Upper lobe of right lung (tissue), 1 donor: Measurements from ENCODE around the gene REXO5. TPM values are rescaled to one million over a fixed set of nuclear protein-coding genes. Genes with fewer than 3 reads are reported as not detected.
"Not testable (repeated sequence)": the region's sequence is repeated elsewhere in the genome, so short reads cannot be mapped to it uniquely, and the experiment has no call there.

Experiments
- ATAC-seq: fragments of 200-7000 bp; cut with Tn5 transposase; one replicate; pipeline ENCODE4 v1.9.1; 2020; ENCODE audit warnings: mild to moderate bottlenecking, moderate library complexity
- DNase-seq: peaks from one replicate; pipeline ENCODE4 v3.0.0-alpha.2; 2020
- H3K27ac ChIP-seq: fragments of 200-600 bp; one replicate; pipeline ENCODE4 v1.8.0; 2022
- H3K27me3 ChIP-seq: fragments of 200-600 bp; one replicate; pipeline ENCODE4 v1.8.0; 2022; ENCODE audit warnings: mild to moderate bottlenecking
- H3K36me3 ChIP-seq: fragments of 200-600 bp; one replicate; pipeline ENCODE4 v1.8.0; 2022
- H3K4me1 ChIP-seq: fragments of 200-600 bp; one replicate; pipeline ENCODE4 v1.8.0; 2022
- H3K4me3 ChIP-seq: fragments of 200-600 bp; one replicate; pipeline ENCODE4 v1.8.0; 2022; ENCODE audit warnings: mild to moderate bottlenecking
- H3K9me3 ChIP-seq: fragments of 200-600 bp; one replicate; pipeline ENCODE4 v1.8.0; 2022
- CTCF ChIP-seq: fragments of 200-600 bp; IDR thresholded peaks from one replicate; pipeline ENCODE4 v1.8.0; 2022; ENCODE audit warnings: antibody characterized with exemption
- intact Hi-C: fragments of 100-400 bp; cut with DNase I; formaldehyde crosslinking; loops from one replicate; pipeline ENCODE4 v1.11.0; 2022
- total RNA-seq: library from RNA; stranded (reverse); fragmentation: NEBNext Ultra II Directional; extraction: Animal tissue kit (Norgen Biotek cat#: 25700); gene quantifications from one replicate; pipeline ENCODE4 v1.2.1, GENCODE V29; 2021
- donor health status: DM: no; HTN: yes; CAD: no; lungs with severe emphysema.

Gene REXO5
- total RNA-seq, 1 donor from 2014 or later: 1.4 TPM

GRCh38 chr16:20763461-20764232 is 42.7 kb upstream of the REXO5 start, which contains the start of gene ACSM3:
ACSM3 (plus strand) TSS chr16:20764014; CDS start chr16:20770035, 6,021 bp downstream.
- peak within 1 kb of the TSS; percentile 88 for H3K27ac ChIP-seq
- intact Hi-C loops: no loop called here

GRCh38 chr16:20764448-20764847 is 41.9 kb upstream of the REXO5 start:
- peak overlapping the region; percentile 88 for H3K27ac ChIP-seq
- DNase-seq: peak; percentile 59
- H3K4me3 ChIP-seq: peak overlapping the region; percentile 53

More at GRCh38 chr16:20763461-20764232, 42.7 kb upstream of the REXO5 start, which contains the start of gene ACSM3:
- Histone ChIP-seq H3K27me3 (no peaks in the 10 kb centered on the region), H3K36me3 (no peaks in the 10 kb centered on the region), H3K9me3 (no peaks in the 10 kb centered on the region), H3K4me3 (peak within 1 kb of the TSS; percentile 53), H3K4me1 (peaks cover 4% of the 10 kb centered on the region)
- peak; percentile 99 for ATAC-seq
- DNase-seq: peak; percentile 64
- TF ChIP-seq CTCF: no peak

GRCh38 chr16:20765732-20766131 is 40.6 kb upstream of the REXO5 start:
- Histone ChIP-seq H3K4me1 (peaks cover 4% of the 10 kb centered on the region), H3K9me3 (no peaks in the 10 kb centered on the region), H3K4me3 (no peak overlapping the region), H3K27ac (no peak overlapping the region), H3K27me3 (no peaks in the 10 kb centered on the region), H3K36me3 (no peaks in the 10 kb centered on the region)
- no peak for DNase-seq
- no peak for TF ChIP-seq CTCF
- ATAC-seq: no peak
- intact Hi-C loops: no loop called here

More at GRCh38 chr16:20764448-20764847, 41.9 kb upstream of the REXO5 start:
- H3K9me3 ChIP-seq, H3K27me3 ChIP-seq, H3K36me3 ChIP-seq, intact Hi-C loops, H3K4me1 ChIP-seq: not testable (repeated sequence)
- peak; percentile 9 for ATAC-seq

DNA sequence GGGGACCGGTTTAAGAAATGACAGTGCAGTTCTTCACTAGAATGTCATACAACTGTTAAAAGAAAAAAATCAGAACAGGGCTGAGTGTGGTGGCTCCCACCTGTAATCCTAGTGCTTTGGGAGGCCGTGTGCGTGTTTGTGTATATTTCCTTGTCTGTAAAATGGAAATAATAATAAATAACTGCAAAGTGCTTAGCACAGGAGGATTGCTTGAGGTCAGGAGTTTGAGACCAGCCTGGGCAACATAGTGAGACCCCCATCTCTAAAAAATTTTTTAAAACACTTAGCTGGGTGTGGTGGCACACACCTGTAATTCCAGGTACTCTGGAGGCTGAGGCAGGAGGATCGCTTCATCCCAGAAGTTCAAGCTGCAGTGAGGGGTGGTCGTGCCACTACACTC is 40.0 kb upstream of the REXO5 start:
- ATAC-seq (no peak), DNase-seq (no peak)
- Histone ChIP-seq H3K27ac (no peak overlapping the region), H3K4me1 (peaks cover 4% of the 10 kb centered on the region), H3K27me3 (no peaks in the 10 kb centered on the region), H3K4me3 (no peak overlapping the region), H3K9me3 (no peaks in the 10 kb centered on the region), H3K36me3 (no peaks in the 10 kb centered on the region)
- TF ChIP-seq CTCF: no peak
- intact Hi-C loops: no loop called here

- no peak for ATAC-seq
Measured at GRCh38 chr16:20767577-20767976, 38.8 kb upstream of the REXO5 start.

More at GRCh38 chr16:20767577-20767976, 38.8 kb upstream of the REXO5 start:
- H3K4me1 ChIP-seq: peaks cover 4% of the 10 kb centered on the region
- DNase-seq: no peak
- H3K4me3 ChIP-seq: no peak overlapping the region
- intact Hi-C loops: no loop called here
- no peaks in the 10 kb centered on the region for H3K36me3 ChIP-seq
- H3K9me3 ChIP-seq: no peaks in the 10 kb centered on the region
- TF ChIP-seq CTCF: no peak
- H3K27me3 ChIP-seq: no peaks in the 10 kb centered on the region
- no peak overlapping the region for H3K27ac ChIP-seq
